ENCODE results near the gene CCSAP.

GRCh38 chr1:229310833-229311232 lies 32.0 kb downstream of the CCSAP start:
- TF ChIP-seq, protein P1, sequence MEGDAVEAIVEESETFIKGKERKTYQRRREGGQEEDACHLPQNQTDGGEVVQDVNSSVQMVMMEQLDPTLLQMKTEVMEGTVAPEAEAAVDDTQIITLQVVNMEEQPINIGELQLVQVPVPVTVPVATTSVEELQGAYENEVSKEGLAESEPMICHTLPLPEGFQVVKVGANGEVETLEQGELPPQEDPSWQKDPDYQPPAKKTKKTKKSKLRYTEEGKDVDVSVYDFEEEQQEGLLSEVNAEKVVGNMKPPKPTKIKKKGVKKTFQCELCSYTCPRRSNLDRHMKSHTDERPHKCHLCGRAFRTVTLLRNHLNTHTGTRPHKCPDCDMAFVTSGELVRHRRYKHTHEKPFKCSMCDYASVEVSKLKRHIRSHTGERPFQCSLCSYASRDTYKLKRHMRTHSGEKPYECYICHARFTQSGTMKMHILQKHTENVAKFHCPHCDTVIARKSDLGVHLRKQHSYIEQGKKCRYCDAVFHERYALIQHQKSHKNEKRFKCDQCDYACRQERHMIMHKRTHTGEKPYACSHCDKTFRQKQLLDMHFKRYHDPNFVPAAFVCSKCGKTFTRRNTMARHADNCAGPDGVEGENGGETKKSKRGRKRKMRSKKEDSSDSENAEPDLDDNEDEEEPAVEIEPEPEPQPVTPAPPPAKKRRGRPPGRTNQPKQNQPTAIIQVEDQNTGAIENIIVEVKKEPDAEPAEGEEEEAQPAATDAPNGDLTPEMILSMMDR (IDR thresholded peaks at IDR 0.05), result no peak
- TF ChIP-seq POLR2A (IDR thresholded peaks at IDR 0.05), result no peak
